Stimulated activated CD4-positive, alpha-beta T cell treated with anti-CD3 and anti-CD28 coated beads, Interleukin-4, amount 100 ng/mL, for 4 hours (primary cell): ENCODE results near the gene GJB4.
"Not testable (repeated sequence)": the region's sequence is repeated elsewhere in the genome, so short reads cannot be mapped to it uniquely, and the experiment has no call there.

ENCODE experiments used
- DNase-seq, 2 experiments: peaks; one replicate each; pipeline ENCODE4 v3.0.0-alpha.2; 2020

Gene GJB4

DNA sequence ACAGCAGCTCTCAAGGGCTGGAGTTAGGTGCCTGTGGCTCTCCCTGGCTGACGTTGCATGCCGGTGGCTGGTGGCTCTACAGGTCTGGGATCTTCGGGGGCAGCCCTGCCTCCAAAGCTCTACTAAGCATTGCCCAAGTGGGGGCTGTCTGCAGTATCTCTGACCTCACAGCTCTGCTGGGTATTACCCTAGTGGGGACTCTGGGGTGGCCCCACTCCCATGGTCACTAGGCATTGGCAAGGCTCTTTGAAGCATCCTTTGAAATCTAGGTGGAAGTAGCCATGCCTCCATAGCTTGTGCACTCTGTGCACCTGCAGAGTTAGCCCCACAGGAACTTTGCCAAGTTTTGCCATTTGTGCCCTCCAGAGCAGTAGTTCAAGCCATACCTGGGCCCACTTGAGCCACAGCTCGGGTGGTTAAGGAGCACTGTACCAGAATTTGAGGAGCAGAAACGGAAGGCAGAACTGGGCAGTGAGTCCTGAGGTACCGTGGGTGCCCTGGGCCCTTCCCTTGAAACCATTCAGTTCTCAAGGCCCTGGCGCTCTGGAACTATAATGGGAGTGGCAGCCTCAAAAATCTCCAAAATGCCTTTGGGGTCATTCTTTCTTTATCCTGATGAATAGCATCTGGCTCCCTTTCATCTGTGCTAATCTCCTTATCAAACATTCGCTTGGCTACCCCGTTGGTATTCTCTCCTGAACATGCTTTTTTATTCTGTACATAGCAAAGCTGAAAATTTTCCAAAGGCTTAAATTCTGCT, 48.7 kb downstream of the GJB4 start:
- DNase-seq: no peak

DNA sequence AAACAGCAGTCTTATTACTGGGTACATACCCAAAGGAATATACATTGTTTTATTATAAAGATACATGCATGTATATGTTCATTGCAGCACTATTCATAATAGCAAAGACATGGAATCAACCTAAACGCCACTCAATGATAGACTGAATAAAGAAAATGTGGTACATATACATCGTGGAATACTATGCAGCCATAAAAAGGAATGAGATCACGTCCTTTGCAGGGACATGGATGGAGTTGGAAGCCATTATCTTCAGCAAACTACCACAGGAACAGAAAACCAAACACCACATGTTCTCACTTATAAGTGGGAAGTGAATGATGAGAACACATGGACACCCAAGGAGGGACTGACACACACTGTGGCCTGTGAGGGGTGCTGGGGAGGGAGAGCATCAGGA, 51.2 kb downstream of the GJB4 start:
- not testable (repeated sequence) for DNase-seq
